HUDEP-2 (cell line): ENCODE results near the gene EDA2R.

Source experiments
- DNase-seq, 76 experiments: peaks; one replicate each; lab custom pipeline; 2025; ENCODE audit not compliant: unreplicated experiment in 76 of 76; lab: John Stamatoyannopoulos, UW

EDA2R gene

DNA sequence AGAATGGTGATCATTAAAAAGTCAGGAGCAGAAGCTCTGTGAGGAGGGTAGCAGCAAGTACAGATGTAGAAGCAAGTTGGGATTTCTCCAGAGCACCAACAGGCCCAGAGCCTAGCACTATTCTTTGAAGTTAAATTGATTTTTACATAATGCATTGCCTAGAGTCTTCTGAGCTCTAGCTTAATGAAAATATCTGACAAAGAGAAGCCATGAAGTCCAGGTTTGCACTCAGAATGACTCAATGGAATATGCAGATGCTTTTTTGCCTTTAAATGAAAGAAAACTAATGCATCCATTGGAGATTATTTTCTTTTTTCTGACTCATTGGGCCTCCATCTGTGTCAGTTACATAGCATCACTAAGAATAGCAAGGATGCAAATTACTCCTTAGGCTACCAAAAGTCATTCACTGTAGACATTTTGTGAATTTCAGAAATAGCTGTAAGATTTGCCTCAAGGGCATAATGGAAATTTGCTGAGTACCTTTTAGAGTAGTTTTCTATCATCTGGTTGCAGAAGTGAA is 91.0 kb downstream of the EDA2R start:
- DNase-seq: no peak
